ENCODE data around the gene PTGER4.
"Not testable (repeated sequence)": the region's sequence is repeated elsewhere in the genome, so short reads cannot be mapped to it uniquely, and the experiment has no call there.

Gene PTGER4

DNA sequence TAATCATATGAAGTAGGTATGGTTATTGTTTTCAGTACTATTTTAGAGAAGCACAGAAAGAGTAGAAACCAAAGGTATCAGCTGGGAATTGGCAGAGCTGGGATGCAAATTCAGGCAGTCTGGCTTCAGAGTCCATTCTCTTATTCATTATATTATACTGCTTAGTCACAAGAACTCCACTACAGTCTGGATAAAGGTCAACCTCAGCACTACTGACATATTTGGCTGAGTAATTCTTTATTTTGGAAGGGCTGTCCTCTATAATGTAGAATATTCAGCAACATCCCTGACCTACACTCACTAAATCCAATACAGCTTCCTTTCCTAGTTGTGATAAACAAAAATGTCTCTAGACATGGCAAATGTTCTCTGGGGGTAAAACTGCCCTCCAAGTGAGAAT, 37.6 kb downstream of the PTGER4 start:
- no peaks in the 10 kb centered on the region for H3K27me3 ChIP-seq (ENCODE audit: insufficient read depth, low read length, poor library complexity, severe bottlenecking)
- no peaks in the 10 kb centered on the region for H3F3A ChIP-seq (ENCODE audit: low read depth)

DNA sequence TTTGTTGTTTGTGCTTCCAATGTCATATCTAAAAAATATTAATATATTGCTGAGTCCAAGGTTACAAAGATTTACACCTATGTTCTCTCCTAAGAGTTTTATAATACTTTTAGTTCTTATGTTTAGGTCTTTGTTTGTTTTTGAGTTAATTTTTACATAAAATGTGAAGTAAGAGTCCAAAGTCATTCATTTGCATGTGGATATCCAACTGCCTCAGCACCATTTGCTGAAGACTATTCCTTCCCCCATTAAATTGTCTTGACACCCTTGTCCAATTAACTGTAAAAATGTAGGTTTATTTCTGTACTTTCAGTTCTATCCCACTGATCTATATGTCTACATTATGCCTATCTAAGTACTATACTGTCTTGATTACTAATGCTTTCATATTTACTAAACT, 40.4 kb downstream of the PTGER4 start:
- Histone ChIP-seq H3K79me2 (ENCODE audit: insufficient read depth, low read length) (no peaks in the 10 kb centered on the region), H3K9me2 (replicated peaks; ENCODE audit: low read depth, low read length) (no peaks in the 10 kb centered on the region), H3K9me3 (ENCODE audit: insufficient read depth, low read depth, low read length) (no peaks in the 10 kb centered on the region), H3K36me3 (ENCODE audit: insufficient read depth, low read length) (peaks cover 9% of the 10 kb centered on the region; the same call in 1 of the 2 replicates), H3K4me2 (ENCODE audit: low read depth, low read length, poor library complexity, severe bottlenecking) (no peak overlapping the region), H3K27me3 (ENCODE audit: insufficient read depth, low read length, poor library complexity, severe bottlenecking) (no peaks in the 10 kb centered on the region), H4K20me1 (ENCODE audit: insufficient read depth, low read length, poor library complexity, severe bottlenecking) (no peaks in the 10 kb centered on the region), H3F3A (ENCODE audit: low read depth) (no peaks in the 10 kb centered on the region), H3K9ac (ENCODE audit: low read depth, low read length, poor library complexity, severe bottlenecking) (no peak overlapping the region), H2AFZ (ENCODE audit: low read length) (no peak overlapping the region), H3K4me3 (ENCODE audit: low read length, poor library complexity, severe bottlenecking) (no peak overlapping the region), H3K4me1 (ENCODE audit: insufficient read depth, low read length, poor library complexity, severe bottlenecking) (peaks cover 4% of the 10 kb centered on the region)
- TF ChIP-seq, protein P1, sequence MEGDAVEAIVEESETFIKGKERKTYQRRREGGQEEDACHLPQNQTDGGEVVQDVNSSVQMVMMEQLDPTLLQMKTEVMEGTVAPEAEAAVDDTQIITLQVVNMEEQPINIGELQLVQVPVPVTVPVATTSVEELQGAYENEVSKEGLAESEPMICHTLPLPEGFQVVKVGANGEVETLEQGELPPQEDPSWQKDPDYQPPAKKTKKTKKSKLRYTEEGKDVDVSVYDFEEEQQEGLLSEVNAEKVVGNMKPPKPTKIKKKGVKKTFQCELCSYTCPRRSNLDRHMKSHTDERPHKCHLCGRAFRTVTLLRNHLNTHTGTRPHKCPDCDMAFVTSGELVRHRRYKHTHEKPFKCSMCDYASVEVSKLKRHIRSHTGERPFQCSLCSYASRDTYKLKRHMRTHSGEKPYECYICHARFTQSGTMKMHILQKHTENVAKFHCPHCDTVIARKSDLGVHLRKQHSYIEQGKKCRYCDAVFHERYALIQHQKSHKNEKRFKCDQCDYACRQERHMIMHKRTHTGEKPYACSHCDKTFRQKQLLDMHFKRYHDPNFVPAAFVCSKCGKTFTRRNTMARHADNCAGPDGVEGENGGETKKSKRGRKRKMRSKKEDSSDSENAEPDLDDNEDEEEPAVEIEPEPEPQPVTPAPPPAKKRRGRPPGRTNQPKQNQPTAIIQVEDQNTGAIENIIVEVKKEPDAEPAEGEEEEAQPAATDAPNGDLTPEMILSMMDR (conservative IDR thresholded peaks at IDR 0.05; ENCODE audit: low read length) = no peak
- TF ChIP-seq EZH2phosphoT487 (IDR thresholded peaks at IDR 0.05; ENCODE audit: borderline replicate concordance) = no peak

More for the DNA sequence above, 37.6 kb downstream of the PTGER4 start:
- Histone ChIP-seq H3K4me2 (ENCODE audit: low read depth, low read length, poor library complexity, severe bottlenecking) (no peak overlapping the region), H3K9ac (ENCODE audit: low read depth, low read length, poor library complexity, severe bottlenecking) (no peak overlapping the region), H2AFZ (ENCODE audit: low read length) (no peak overlapping the region), H3K4me3 (ENCODE audit: low read length, poor library complexity, severe bottlenecking) (no peak overlapping the region), H3K79me2 (ENCODE audit: insufficient read depth, low read length) (no peaks in the 10 kb centered on the region), H4K20me1 (ENCODE audit: insufficient read depth, low read length, poor library complexity, severe bottlenecking) (no peaks in the 10 kb centered on the region), H3K36me3 (ENCODE audit: insufficient read depth, low read length) (peaks cover 9% of the 10 kb centered on the region; the same call in 1 of the 2 replicates), H3K4me1 (ENCODE audit: insufficient read depth, low read length, poor library complexity, severe bottlenecking) (peaks cover 4% of the 10 kb centered on the region), H3K9me2 (replicated peaks; ENCODE audit: low read depth, low read length) (no peaks in the 10 kb centered on the region), H3K9me3 (ENCODE audit: insufficient read depth, low read depth, low read length) (no peaks in the 10 kb centered on the region)
- TF ChIP-seq, protein P1 (conservative IDR thresholded peaks at IDR 0.05; ENCODE audit: low read length) = no peak
- no peak for TF ChIP-seq EZH2phosphoT487 (IDR thresholded peaks at IDR 0.05; ENCODE audit: borderline replicate concordance)

DNA sequence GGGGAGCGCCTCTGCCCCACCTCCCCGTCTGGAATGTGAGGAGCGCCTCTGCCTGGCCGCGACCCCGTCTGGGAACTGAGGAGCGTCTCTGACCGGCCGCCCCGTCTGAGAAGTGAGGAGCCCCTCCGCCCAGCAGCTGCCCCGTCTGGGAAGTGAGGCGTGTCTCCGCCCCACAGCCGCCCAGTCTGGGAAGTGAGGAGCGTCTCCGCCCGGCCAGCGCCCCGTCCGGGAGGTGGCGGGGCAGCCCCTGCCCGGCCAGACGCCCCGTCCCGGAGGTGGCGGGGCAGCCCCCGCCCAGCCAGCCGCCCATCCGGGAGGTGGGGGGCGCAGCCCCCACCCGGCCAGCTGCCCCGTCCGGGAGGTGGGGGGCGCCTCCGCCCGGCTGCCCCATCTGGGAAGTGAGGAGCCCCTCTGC, 42.8 kb downstream of the PTGER4 start:
- not testable (repeated sequence) for H3K79me2 ChIP-seq (ENCODE audit: insufficient read depth, low read length); H3K4me2 ChIP-seq (ENCODE audit: low read depth, low read length, poor library complexity, severe bottlenecking); H3K9me3 ChIP-seq (ENCODE audit: insufficient read depth, low read depth, low read length); H3K9ac ChIP-seq (ENCODE audit: low read depth, low read length, poor library complexity, severe bottlenecking); H3K4me1 ChIP-seq (ENCODE audit: insufficient read depth, low read length, poor library complexity, severe bottlenecking); H3K9me2 ChIP-seq (replicated peaks; ENCODE audit: low read depth, low read length); H2AFZ ChIP-seq (ENCODE audit: low read length); H4K20me1 ChIP-seq (ENCODE audit: insufficient read depth, low read length, poor library complexity, severe bottlenecking); H3F3A ChIP-seq (ENCODE audit: low read depth); H3K27me3 ChIP-seq (ENCODE audit: insufficient read depth, low read length, poor library complexity, severe bottlenecking); H3K4me3 ChIP-seq (ENCODE audit: low read length, poor library complexity, severe bottlenecking)
- peaks cover 16% of the 10 kb centered on the region; the same call in 1 of the 2 replicates for H3K36me3 ChIP-seq (ENCODE audit: insufficient read depth, low read length)

DNA sequence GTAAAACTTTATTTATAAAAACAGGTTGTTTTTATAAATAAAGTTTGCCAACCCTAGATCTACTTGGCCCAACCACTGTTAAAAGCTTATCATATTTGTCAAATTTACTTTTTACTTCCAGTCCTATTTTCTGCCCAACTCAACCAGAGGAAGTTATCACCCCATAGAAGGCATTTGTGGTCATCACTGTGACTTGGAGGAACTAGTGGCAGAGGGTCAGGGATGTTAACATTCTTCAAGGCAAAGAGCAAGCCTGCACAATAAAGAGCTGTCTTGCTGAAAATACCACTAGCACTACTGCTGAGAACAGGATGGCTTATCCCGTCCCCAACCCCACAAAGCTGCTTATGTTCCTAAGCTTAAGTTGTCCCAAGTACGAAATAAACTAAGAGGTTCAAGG, 53.7 kb downstream of the PTGER4 start:
- Histone ChIP-seq H3K9me2 (replicated peaks; ENCODE audit: low read depth, low read length) (no peaks in the 10 kb centered on the region), H3K9me3 (ENCODE audit: insufficient read depth, low read depth, low read length) (no peaks in the 10 kb centered on the region), H3K9ac (ENCODE audit: low read depth, low read length, poor library complexity, severe bottlenecking) (no peak overlapping the region), H3K27me3 (ENCODE audit: insufficient read depth, low read length, poor library complexity, severe bottlenecking) (no peaks in the 10 kb centered on the region), H4K20me1 (ENCODE audit: insufficient read depth, low read length, poor library complexity, severe bottlenecking) (no peaks in the 10 kb centered on the region), H3K4me2 (ENCODE audit: low read depth, low read length, poor library complexity, severe bottlenecking) (peak overlapping the region; percentile 42), H3F3A (ENCODE audit: low read depth) (no peaks in the 10 kb centered on the region), H3K4me1 (ENCODE audit: insufficient read depth, low read length, poor library complexity, severe bottlenecking) (peaks cover 37% of the 10 kb centered on the region), H3K79me2 (ENCODE audit: insufficient read depth, low read length) (0 out of 2 replicates have a peak, but pooled peaks cover 6% of the 10 kb centered on the region), H3K4me3 (ENCODE audit: low read length, poor library complexity, severe bottlenecking) (peak overlapping the region; percentile 0), H2AFZ (ENCODE audit: low read length) (no peak overlapping the region), H3K36me3 (ENCODE audit: insufficient read depth, low read length) (no peaks in the 10 kb centered on the region; the same call in 1 of the 2 replicates)
- TF ChIP-seq, protein P1 (conservative IDR thresholded peaks at IDR 0.05; ENCODE audit: low read length) = no peak
- TF ChIP-seq EZH2phosphoT487 (IDR thresholded peaks at IDR 0.05; ENCODE audit: borderline replicate concordance) = no peak

Data from Loucy (cell line).